Measurements from ENCODE around the gene APIP. TPM values are rescaled to one million over a fixed set of nuclear protein-coding genes. Genes with fewer than 3 reads are reported as not detected.

APIP gene
- total RNA-seq, 4 donors from 2014 or later = 22.5 to 49.1 (median 31.5) TPM

GRCh38 chr11:34960277-34960676 is 44.1 kb upstream of the APIP start:
- Histone ChIP-seq H3K4me1 (no peaks in the 10 kb centered on the region), H3K36me3 (peaks cover 0 to 10% of the 10 kb centered on the region in 2 donors), H3K4me3 (no peak overlapping the region), H3K9me3 (no peaks in the 10 kb centered on the region), H3K27ac (no peak overlapping the region), H3K27me3 (no peaks in the 10 kb centered on the region)
- DNase-seq = peak in 1 of 2 donors; percentile 28
- in situ Hi-C loops (cut with MboI; ENCODE audit: low sequenced_read_pairs in 4 of 4) (no loop called here), intact Hi-C loops (cut with DNase I; ENCODE audit: low total_unique reads) (no loop called here)
- no peak for TF ChIP-seq CTCF (IDR thresholded peaks at IDR 0.05 in 4 of 5, conservative IDR thresholded peaks at IDR 0.05 in 1 of 5)
- no peak for TF ChIP-seq POLR2A (IDR thresholded peaks at IDR 0.05)
- no peak for ATAC-seq

- ATAC-seq (no peak), DNase-seq (no peak)
- Histone ChIP-seq H3K36me3 (peaks cover 0 to 7% of the 10 kb centered on the region in 2 donors), H3K4me3 (no peak overlapping the region), H3K27ac (no peak overlapping the region), H3K27me3 (no peaks in the 10 kb centered on the region), H3K9me3 (no peaks in the 10 kb centered on the region), H3K4me1 (no peaks in the 10 kb centered on the region)
- intact Hi-C loops (cut with DNase I; ENCODE audit: low total_unique reads) = no loop called here
- in situ Hi-C loops (cut with MboI; ENCODE audit: low sequenced_read_pairs in 4 of 4) = no loop called here
- TF ChIP-seq CTCF (IDR thresholded peaks at IDR 0.05 in 4 of 5, conservative IDR thresholded peaks at IDR 0.05 in 1 of 5) (no peak), POLR2A (IDR thresholded peaks at IDR 0.05) (no peak)
These were observed 43.6 kb upstream of the APIP start for GRCh38 chr11:34959770-34960169.

GRCh38 chr11:34957606-34958005 is 41.4 kb upstream of the APIP start:
- no peak overlapping the region for H3K27ac ChIP-seq
- no peaks in the 10 kb centered on the region for H3K9me3 ChIP-seq
- no peak for TF ChIP-seq POLR2A (IDR thresholded peaks at IDR 0.05)
- no peak for TF ChIP-seq CTCF (IDR thresholded peaks at IDR 0.05 in 4 of 5, conservative IDR thresholded peaks at IDR 0.05 in 1 of 5)

GRCh38 chr11:34957206-34957605 is 41.0 kb upstream of the APIP start:
- no peak overlapping the region for H3K4me3 ChIP-seq
- H3K9me3 ChIP-seq = no peaks in the 10 kb centered on the region
- no peak for ATAC-seq
- no peaks in the 10 kb centered on the region for H3K4me1 ChIP-seq
- no peak for DNase-seq
- no peaks in the 10 kb centered on the region for H3K27me3 ChIP-seq
- no peak for TF ChIP-seq POLR2A (IDR thresholded peaks at IDR 0.05)
- no peak for TF ChIP-seq CTCF (IDR thresholded peaks at IDR 0.05 in 4 of 5, conservative IDR thresholded peaks at IDR 0.05 in 1 of 5)
- peaks cover 0 to 7% of the 10 kb centered on the region in 2 donors for H3K36me3 ChIP-seq
- H3K27ac ChIP-seq = no peak overlapping the region
- intact Hi-C loops (cut with DNase I; ENCODE audit: low total_unique reads) (no loop called here), in situ Hi-C loops (cut with MboI; ENCODE audit: low sequenced_read_pairs in 4 of 4) (no loop called here)

More at GRCh38 chr11:34957606-34958005, 41.4 kb upstream of the APIP start:
- intact Hi-C loops (cut with DNase I; ENCODE audit: low total_unique reads) (no loop called here), in situ Hi-C loops (cut with MboI; ENCODE audit: low sequenced_read_pairs in 4 of 4) (no loop called here)
- no peak for ATAC-seq
- Histone ChIP-seq H3K36me3 (peaks cover 0 to 7% of the 10 kb centered on the region in 2 donors), H3K27me3 (no peaks in the 10 kb centered on the region), H3K4me1 (no peaks in the 10 kb centered on the region), H3K4me3 (no peak overlapping the region)
- no peak for DNase-seq

- intact Hi-C loops (cut with DNase I; ENCODE audit: low total_unique reads) (no loop called here), in situ Hi-C loops (cut with MboI; ENCODE audit: low sequenced_read_pairs in 4 of 4) (no loop called here)
- DNase-seq (no peak), ATAC-seq (no peak)
- TF ChIP-seq POLR2A (IDR thresholded peaks at IDR 0.05) (no peak), CTCF (IDR thresholded peaks at IDR 0.05 in 4 of 5, conservative IDR thresholded peaks at IDR 0.05 in 1 of 5) (no peak)
- Histone ChIP-seq H3K4me1 (no peaks in the 10 kb centered on the region), H3K36me3 (no peaks in the 10 kb centered on the region), H3K27ac (no peak overlapping the region), H3K9me3 (no peaks in the 10 kb centered on the region), H3K27me3 (no peaks in the 10 kb centered on the region), H3K4me3 (no peak overlapping the region)
These were observed 37.8 kb upstream of the APIP start for GRCh38 chr11:34953955-34954354.
